Keratinocyte (primary cell): ENCODE data around the gene ZFYVE28. TPM values are rescaled to one million over a fixed set of nuclear protein-coding genes. Genes with fewer than 3 reads are reported as not detected.

Experiments
- DNase-seq: peaks from one replicate; pipeline ENCODE4 v3.0.0-alpha.2; 2011; ENCODE audit warnings: low read depth, missing footprints, low spot score
- FAIRE-seq: peaks from 2 replicates; lab custom pipeline; 2011; peaks lifted over from hg19 to GRCh38; lab: Jason Lieb, UNC
- H2AFZ ChIP-seq: 2 replicates; pipeline ENCODE4 v1.6.0; 2012; ENCODE audit warnings: low read length, control low read depth, inconsistent platforms; ENCODE audit not compliant: control insufficient read depth
- H3K27ac ChIP-seq: 2 replicates; pipeline ENCODE4 v1.5.1; 2011; ENCODE audit warnings: low read length; ENCODE audit not compliant: control insufficient read depth, insufficient read depth
- H3K27me3 ChIP-seq: 3 replicates; pipeline ENCODE4 v1.6.0; 2011; ENCODE audit warnings: low read length; ENCODE audit not compliant: control insufficient read depth, insufficient read depth; ENCODE audit errors: extremely low read depth
- H3K36me3 ChIP-seq, 2 experiments: 2 replicates in 1 of 2; 3 replicates in 1 of 2; pipeline ENCODE4 v1.5.1; 2011; ENCODE audit warnings: low read length in 2 of 2, mild to moderate bottlenecking in 1 of 2; ENCODE audit not compliant: control insufficient read depth in 2 of 2, insufficient read depth in 2 of 2; ENCODE audit errors: extremely low read depth in 1 of 2
- H3K4me1 ChIP-seq: 3 replicates; pipeline ENCODE4 v1.5.1; 2011; ENCODE audit warnings: low read length; ENCODE audit not compliant: control insufficient read depth, insufficient read depth; ENCODE audit errors: extremely low read depth
- H3K4me2 ChIP-seq: 3 replicates; pipeline ENCODE4 v1.6.0; 2011; ENCODE audit warnings: low read depth, low read length; ENCODE audit not compliant: control insufficient read depth, insufficient read depth; ENCODE audit errors: extremely low read depth
- H3K4me3 ChIP-seq, 3 experiments: fragments of 200-600 bp in 1 of 3; sonication (generic) in 1 of 3; 2 replicates in 2 of 3; 3 replicates in 1 of 3; pipeline ENCODE4 v1.5.1; 2011 to 2016; ENCODE audit warnings: low read length in 3 of 3, mild to moderate bottlenecking in 3 of 3, control low read depth in 2 of 3, inconsistent platforms in 1 of 3, low read depth in 1 of 3, mixed read lengths in 1 of 3, mixed run types in 1 of 3, moderate library complexity in 1 of 3; ENCODE audit not compliant: control insufficient read depth in 2 of 3, insufficient read depth in 2 of 3; ENCODE audit errors: extremely low read depth in 1 of 3
- H3K79me2 ChIP-seq: 2 replicates; pipeline ENCODE4 v1.6.0; 2012; ENCODE audit warnings: low read length; ENCODE audit not compliant: control insufficient read depth, insufficient read depth
- H3K9ac ChIP-seq: 3 replicates; pipeline ENCODE4 v1.6.0; 2011; ENCODE audit warnings: low read length; ENCODE audit not compliant: control insufficient read depth, insufficient read depth; ENCODE audit errors: extremely low read depth
- H3K9me1 ChIP-seq: 3 replicates; pipeline ENCODE4 v1.6.0; 2011; ENCODE audit warnings: low read length; ENCODE audit not compliant: control insufficient read depth, insufficient read depth; ENCODE audit errors: extremely low read depth
- H3K9me3 ChIP-seq: 2 replicates; pipeline ENCODE4 v1.5.1; 2012; ENCODE audit warnings: low read depth, low read length; ENCODE audit not compliant: control insufficient read depth
- H4K20me1 ChIP-seq: 3 replicates; pipeline ENCODE4 v1.6.0; 2011; ENCODE audit warnings: low read length; ENCODE audit not compliant: control insufficient read depth, insufficient read depth; ENCODE audit errors: extremely low read depth
- EZH2 ChIP-seq: IDR thresholded peaks from one replicate; pipeline ENCODE4 v1.6.1; 2012; ENCODE audit warnings: inconsistent platforms, mild to moderate bottlenecking, low read length, moderate library complexity
- dilution Hi-C: fragments of 300-500 bp; cut with MboI; formaldehyde crosslinking; loops from one replicate; pipeline ENCODE4 v1.7.0; 2020; ENCODE audit warnings: low sequenced_read_pairs; ENCODE audit not compliant: extremely low pct_ligation_motif_present
- polyA plus RNA-seq, 5 experiments: library from polyadenylated mRNA; depleted of rRNA in 3 of 5; stranded (reverse) in 3 of 5; stranded (forward) in 1 of 5; unstranded in 1 of 5; fragments of >200 nt; gene quantifications; 1 replicate in 1 of 5; 2 replicates in 3 of 5; 3 replicates in 1 of 5; pipeline versions ENCODE4 v1.2.1 to v1.2.3, GENCODE V29; 2011 to 2012; ENCODE audit warnings: missing spikeins in 2 of 5, low read depth in 1 of 5, low replicate concordance in 1 of 5
- TF ChIP-seq, protein P1 (sequence below), 3 experiments: IDR thresholded peaks in 1 of 3; conservative IDR thresholded peaks in 1 of 3; optimal IDR thresholded peaks in 1 of 3; 2 replicates in 2 of 3; 3 replicates in 1 of 3; pipeline versions ENCODE3 to v1.5.1; 2011; ENCODE audit warnings: low read length in 3 of 3, mild to moderate bottlenecking in 3 of 3, moderate library complexity in 2 of 3, control low read depth in 1 of 3, inconsistent platforms in 1 of 3; ENCODE audit not compliant: insufficient read depth in 2 of 3; ENCODE audit errors: extremely low read depth in 1 of 3

The ZFYVE28 gene
- polyA plus RNA-seq, 1 donor (not counting 4 experiments of a cell fraction or from before 2014, with no cell fraction given): 0.33 TPM

GRCh38 chr4:2273221-2273620 is 145.2 kb downstream of the ZFYVE28 start:
- Histone ChIP-seq H3K9me3 (no peaks in the 10 kb centered on the region), H3K36me3 (no peaks in the 10 kb centered on the region), H3K79me2 (no peaks in the 10 kb centered on the region), H4K20me1 (no peaks in the 10 kb centered on the region), H3K27ac (no peak overlapping the region), H3K9me1 (no peaks in the 10 kb centered on the region), H3K4me2 (no peak overlapping the region), H3K27me3 (no peaks in the 10 kb centered on the region), H3K9ac (no peak overlapping the region), H2AFZ (no peak overlapping the region), H3K4me3 (no peak overlapping the region), H3K4me1 (no peaks in the 10 kb centered on the region)
- no peak for DNase-seq
- dilution Hi-C loops: no loop called here
- no peak for TF ChIP-seq EZH2
- TF ChIP-seq, protein P1, sequence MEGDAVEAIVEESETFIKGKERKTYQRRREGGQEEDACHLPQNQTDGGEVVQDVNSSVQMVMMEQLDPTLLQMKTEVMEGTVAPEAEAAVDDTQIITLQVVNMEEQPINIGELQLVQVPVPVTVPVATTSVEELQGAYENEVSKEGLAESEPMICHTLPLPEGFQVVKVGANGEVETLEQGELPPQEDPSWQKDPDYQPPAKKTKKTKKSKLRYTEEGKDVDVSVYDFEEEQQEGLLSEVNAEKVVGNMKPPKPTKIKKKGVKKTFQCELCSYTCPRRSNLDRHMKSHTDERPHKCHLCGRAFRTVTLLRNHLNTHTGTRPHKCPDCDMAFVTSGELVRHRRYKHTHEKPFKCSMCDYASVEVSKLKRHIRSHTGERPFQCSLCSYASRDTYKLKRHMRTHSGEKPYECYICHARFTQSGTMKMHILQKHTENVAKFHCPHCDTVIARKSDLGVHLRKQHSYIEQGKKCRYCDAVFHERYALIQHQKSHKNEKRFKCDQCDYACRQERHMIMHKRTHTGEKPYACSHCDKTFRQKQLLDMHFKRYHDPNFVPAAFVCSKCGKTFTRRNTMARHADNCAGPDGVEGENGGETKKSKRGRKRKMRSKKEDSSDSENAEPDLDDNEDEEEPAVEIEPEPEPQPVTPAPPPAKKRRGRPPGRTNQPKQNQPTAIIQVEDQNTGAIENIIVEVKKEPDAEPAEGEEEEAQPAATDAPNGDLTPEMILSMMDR (optimal IDR thresholded peaks at IDR 0.05 in 1 of 3, IDR thresholded peaks at IDR 0.05 in 1 of 3, conservative IDR thresholded peaks at IDR 0.05 in 1 of 3; ENCODE audit: extremely low read depth in 1 of 3, insufficient read depth in 2 of 3, low read length in 3 of 3): no peak
- FAIRE-seq: no peak

- Histone ChIP-seq H3K4me2 (no peak overlapping the region), H3K27me3 (no peaks in the 10 kb centered on the region), H3K9ac (no peak overlapping the region), H3K9me3 (no peaks in the 10 kb centered on the region), H3K36me3 (no peaks in the 10 kb centered on the region), H3K9me1 (no peaks in the 10 kb centered on the region), H3K4me3 (no peak overlapping the region), H3K27ac (no peak overlapping the region), H4K20me1 (no peaks in the 10 kb centered on the region), H2AFZ (no peak overlapping the region), H3K79me2 (no peaks in the 10 kb centered on the region), H3K4me1 (no peaks in the 10 kb centered on the region)
- dilution Hi-C loops: no loop called here
- FAIRE-seq (no peak), DNase-seq (no peak)
- TF ChIP-seq EZH2: no peak
- TF ChIP-seq, protein P1 (optimal IDR thresholded peaks at IDR 0.05 in 1 of 3, IDR thresholded peaks at IDR 0.05 in 1 of 3, conservative IDR thresholded peaks at IDR 0.05 in 1 of 3; ENCODE audit: extremely low read depth in 1 of 3, insufficient read depth in 2 of 3, low read length in 3 of 3): no peak
Measured at GRCh38 chr4:2272828-2273120, 145.7 kb downstream of the ZFYVE28 start.
